ENCODE measurements around the gene VEGFB. TPM values are rescaled to one million over a fixed set of nuclear protein-coding genes. Genes with fewer than 3 reads are reported as not detected.

VEGFB gene
- total and polyA plus RNA-seq, 5 donors: 290 to 377 (median 341) TPM

DNA sequence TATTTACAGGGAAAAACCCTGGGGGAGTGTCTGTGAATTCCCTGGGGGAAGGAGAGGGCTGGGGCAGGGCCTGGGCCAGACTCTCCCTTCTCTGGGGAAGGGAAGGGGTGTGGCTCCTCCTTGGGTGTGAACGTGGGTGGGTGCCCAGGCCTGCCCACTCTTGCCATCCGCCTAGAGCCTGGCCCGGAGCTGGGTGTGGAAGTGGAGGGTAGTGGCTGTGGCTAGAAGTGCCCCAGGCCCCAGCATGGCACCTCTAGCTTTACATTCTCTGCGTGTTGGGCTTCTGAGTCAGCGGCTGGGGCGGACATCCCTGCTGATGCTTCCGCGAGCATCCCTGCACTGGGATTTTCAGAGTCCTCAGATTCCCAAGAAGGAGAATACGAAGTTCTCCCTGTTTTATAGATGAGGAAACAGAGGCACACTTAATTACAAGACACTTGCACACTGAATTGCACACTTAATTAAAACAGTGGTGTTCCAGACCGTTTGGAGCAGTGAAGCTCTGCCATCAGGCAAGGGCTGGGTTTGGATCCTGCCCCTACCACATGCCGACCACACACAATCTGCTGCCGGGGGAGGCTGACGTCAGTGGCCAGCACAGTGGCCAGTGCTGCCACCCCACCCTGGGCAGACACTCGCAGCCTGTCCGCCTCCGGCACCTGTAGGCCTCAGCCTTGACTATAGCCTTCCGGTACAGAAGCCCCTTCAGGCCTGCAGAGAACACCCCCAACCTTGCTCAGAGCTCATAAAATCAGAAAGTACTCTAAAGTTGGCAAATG is 42.5 kb downstream of the VEGFB start:
- DNase-seq (peak in 2 of 3 donors; percentile 52 to 59), ATAC-seq (peak; percentile 15 to 29)
- H3K27ac ChIP-seq (ENCODE audit: low read length): no peak overlapping the region
- H3K9me3 ChIP-seq (ENCODE audit: control insufficient read depth, low read length): no peaks in the 10 kb centered on the region
- WGBS: 77% methylated on average over 17 of the region's 17 CpGs
- no peaks in the 10 kb centered on the region for H3K27me3 ChIP-seq (ENCODE audit: control insufficient read depth, insufficient read depth)
- intact Hi-C loops (cut with DNase I): no loop called here
- H3K4me1 ChIP-seq (ENCODE audit: control insufficient read depth, insufficient read depth, low read length): peaks cover under 1% of the 10 kb centered on the region
- no peak overlapping the region for H3K4me3 ChIP-seq (ENCODE audit: low read length)

DNA sequence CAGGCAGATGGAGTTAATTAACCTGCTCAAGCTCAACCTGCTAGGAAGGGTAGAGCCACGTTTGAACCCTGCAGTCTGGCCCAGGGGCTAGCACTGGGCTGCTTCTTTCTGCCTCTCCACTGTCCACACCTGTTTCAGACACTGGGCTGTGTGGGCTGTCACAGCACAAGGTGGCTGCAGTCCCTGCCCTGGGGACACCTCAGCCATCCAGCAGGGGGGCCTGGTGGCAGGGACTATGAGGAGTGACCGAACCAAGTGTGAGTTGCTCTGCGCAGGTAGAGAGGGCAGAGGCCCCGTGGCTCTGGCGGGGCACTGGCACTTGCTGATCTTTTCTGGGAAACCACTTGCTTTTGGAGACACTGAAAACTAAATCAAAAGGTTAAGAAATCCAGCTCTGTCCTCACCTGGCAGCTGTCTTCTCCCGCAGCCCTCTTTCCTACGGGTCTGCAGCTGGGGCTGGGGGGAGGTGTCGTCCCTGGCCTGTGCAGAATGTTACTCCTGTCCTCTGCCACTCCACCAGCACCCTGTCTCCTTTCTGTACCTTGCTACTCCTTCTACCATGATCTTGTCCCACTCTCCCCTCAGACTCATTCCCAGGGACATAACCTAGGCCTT is 44.3 kb downstream of the VEGFB start:
- intact Hi-C loops (cut with DNase I): no loop called here
- Histone ChIP-seq H3K27me3 (ENCODE audit: control insufficient read depth, insufficient read depth) (no peaks in the 10 kb centered on the region), H3K9me3 (ENCODE audit: control insufficient read depth, low read length) (no peaks in the 10 kb centered on the region), H3K4me1 (ENCODE audit: control insufficient read depth, insufficient read depth, low read length) (peaks cover 3% of the 10 kb centered on the region), H3K27ac (ENCODE audit: low read length) (no peak overlapping the region), H3K4me3 (ENCODE audit: low read length) (no peak overlapping the region)
- WGBS: 80% methylated on average over 8 of the region's 8 CpGs
- peak in 1 of 3 donors; percentile 36 for DNase-seq
- ATAC-seq: no peak

DNA sequence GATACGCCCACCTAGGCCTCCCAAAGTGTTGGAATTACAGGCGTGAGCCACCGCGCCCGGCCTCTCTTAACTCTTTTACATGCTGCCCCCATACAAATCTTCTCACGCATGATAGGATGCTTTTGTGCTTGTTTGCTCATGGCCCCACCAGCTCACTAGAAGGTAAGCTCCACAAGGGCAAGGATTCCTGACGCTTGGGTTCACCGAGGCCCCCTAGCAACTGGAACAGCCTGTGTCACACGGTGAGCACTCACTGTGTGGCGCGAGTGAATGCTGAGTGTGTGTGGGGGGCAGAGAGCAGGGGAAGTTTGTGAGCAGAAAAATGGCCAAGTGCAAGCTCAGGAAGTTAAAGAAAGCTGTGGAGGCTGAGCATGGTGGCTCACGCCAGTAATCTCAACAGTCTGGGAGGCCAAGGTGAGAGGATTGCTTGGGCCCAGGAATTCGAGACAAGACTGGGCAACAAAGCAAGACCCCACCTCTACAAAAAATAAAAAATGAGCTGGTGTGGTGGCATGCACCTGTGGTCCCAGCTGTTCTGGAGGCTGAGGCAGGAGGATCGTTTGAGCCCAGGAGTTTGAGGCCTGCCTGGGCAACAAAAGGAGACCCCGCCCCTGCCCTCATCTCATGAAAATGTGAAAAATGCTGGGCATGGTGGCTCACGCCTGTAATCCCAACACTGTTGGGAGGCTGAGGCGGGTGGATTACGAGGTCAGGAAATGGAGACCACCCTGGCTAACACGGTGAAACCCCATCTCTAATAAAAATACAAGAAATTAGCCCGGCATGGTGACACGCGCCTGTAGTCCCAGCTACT is 47.8 kb downstream of the VEGFB start:
- Histone ChIP-seq H3K4me1 (ENCODE audit: control insufficient read depth, insufficient read depth, low read length) (peaks cover 7% of the 10 kb centered on the region), H3K9me3 (ENCODE audit: control insufficient read depth, low read length) (no peaks in the 10 kb centered on the region), H3K4me3 (ENCODE audit: low read length) (no peak overlapping the region), H3K27ac (ENCODE audit: low read length) (no peak overlapping the region), H3K27me3 (ENCODE audit: control insufficient read depth, insufficient read depth) (no peaks in the 10 kb centered on the region)
- no peak for ATAC-seq
- 95% methylated on average over 22 of the region's 22 CpGs for WGBS
- intact Hi-C loops (cut with DNase I): no loop called here
- DNase-seq: peak in 1 of 3 donors; percentile 33

DNA sequence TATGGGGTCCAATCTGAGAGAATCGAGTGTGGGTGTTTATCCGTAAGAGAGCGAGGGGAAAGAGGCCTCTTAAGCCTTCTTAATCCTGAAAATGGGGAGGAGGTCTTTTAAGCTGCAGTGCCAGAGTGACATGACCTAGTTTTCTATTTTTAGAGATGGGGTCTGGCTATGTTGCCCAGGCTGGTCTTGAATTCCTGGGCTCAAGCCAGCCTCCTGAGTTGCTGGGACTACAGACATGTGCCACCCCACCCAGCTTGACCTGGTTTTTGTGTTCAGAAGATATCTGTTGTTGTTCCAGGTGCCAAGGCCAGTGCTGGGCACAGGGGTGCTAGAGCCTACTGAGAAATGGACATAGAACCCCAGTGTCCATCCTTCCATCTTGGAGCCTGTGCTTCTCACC is 48.7 kb downstream of the VEGFB start:
- H3K4me3 ChIP-seq (ENCODE audit: low read length): no peak overlapping the region
- ATAC-seq (no peak), DNase-seq (peak in 1 of 3 donors; percentile 38)
- no peaks in the 10 kb centered on the region for H3K9me3 ChIP-seq (ENCODE audit: control insufficient read depth, low read length)
- intact Hi-C loops (cut with DNase I): no loop called here
- WGBS: 96% methylated on average over 3 of the region's 3 CpGs
- H3K27ac ChIP-seq (ENCODE audit: low read length): no peak overlapping the region
- no peaks in the 10 kb centered on the region for H3K27me3 ChIP-seq (ENCODE audit: control insufficient read depth, insufficient read depth)
- H3K4me1 ChIP-seq (ENCODE audit: control insufficient read depth, insufficient read depth, low read length): peaks cover 7% of the 10 kb centered on the region

DNA sequence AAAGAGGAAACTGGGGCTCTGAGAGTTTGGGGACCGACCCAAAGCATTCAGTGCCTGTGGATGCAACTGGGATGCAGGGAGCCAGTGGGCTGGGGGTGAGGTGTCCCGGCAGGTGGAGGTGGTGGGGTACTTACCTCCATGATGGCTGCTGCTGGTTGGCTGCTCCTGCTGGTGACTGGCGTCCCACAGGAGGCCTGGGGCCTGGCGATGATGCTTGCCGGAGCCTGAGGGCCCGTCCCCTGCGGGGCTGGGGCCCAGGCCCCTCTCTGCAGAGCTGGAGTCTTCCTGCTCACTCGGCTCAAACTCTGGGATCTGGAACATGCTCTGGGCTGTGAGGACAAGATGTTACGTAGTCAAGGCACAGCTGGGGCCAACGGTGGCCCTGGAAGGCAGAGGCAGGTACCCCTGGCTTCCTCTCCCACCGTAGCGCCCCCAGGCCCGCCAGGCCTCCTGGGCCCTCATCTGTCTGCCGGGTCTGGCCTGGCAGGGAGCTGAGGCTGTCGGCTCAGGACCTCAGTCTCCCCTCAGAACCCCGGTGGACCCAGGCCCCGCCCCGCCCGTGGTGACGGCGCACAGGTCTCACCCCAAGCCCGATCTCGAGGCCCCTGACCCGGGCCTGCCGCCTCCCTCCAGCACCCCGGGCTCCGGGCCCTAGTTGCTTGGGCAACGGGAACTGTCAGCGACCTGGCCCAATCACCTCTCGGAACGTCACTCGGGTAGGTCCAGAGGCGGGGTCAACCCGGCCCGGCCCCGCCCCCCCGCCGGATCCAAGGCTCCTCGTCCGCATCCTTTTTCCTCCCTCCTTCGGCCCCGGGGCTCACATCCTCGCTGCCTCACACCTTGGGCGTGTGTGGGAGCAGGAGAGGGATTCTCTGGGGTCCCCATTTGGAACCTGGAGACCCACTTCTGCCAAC is 49.9 kb downstream of the VEGFB start, which contains the start of gene BAD:
BAD (minus strand) TSS at position 618 of the 914 bp plus-strand sequence; CDS start at position 321, 297 bp downstream.
- Histone ChIP-seq H3K27ac (ENCODE audit: low read length) (peak within 1 kb of the TSS; percentile 84), H3K4me3 (ENCODE audit: low read length) (peak within 1 kb of the TSS; percentile 84), H3K4me1 (ENCODE audit: control insufficient read depth, insufficient read depth, low read length) (peaks cover 7% of the 10 kb centered on the region), H3K27me3 (ENCODE audit: control insufficient read depth, insufficient read depth) (no peaks in the 10 kb centered on the region), H3K9me3 (ENCODE audit: control insufficient read depth, low read length) (no peaks in the 10 kb centered on the region)
- DNase-seq: peak; percentile 95 to 98 (median 98)
- ATAC-seq: peak; percentile 92
- 3% methylated on average over 44 of the region's 44 CpGs for WGBS
- intact Hi-C loops (cut with DNase I): no loop called here

DNA sequence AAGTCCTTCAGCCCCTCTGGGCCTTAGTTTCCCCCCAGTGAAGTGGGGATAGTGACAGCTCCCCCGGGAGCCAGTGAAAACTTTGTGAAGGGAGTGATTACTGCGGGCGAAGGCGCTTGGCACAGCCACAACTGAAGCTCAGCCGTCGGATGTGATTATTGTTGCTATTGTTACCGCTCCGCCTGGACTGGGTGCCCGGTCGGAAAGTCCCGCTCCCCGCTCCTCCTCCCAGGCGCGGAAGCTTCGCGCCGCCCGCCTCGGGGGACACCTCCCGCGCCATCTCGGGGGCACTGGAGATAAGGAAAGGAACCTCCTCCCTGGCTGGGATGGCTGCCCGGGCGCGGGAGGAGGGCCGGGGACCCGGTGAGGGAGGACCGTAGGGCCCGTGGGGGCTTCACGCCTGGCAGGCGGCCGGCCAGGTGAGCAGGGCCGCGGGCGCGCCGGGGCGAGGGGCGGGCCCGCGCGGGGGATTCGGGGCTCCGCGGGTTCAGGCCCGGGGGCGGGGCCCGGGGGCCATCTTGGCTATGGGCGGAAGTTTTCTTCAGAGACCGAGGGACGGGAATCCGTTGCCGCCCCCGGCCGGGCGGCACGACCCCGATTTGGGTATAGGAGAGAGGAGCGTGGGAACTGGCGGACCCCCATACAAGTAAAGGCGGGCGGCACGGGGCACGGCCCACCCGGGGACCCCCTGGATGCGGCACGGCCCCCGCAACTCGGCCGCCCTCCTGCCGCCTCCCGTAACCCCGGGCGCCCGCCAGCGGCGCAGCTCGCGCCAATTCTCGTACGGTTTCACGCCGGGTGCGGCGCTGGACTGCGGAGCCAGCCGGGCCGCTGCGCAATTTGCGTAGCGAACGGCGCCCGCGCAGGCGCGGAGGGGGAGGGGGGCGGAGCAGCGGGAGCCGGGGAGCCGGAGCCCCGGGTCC is 50.8 kb downstream of the VEGFB start, which contains the start of gene GPR137:
GPR137 (plus strand) TSS at position 887 of the 923 bp plus-strand sequence. CDS start 677 bp downstream, outside the sequence.
- Histone ChIP-seq H3K4me1 (ENCODE audit: control insufficient read depth, insufficient read depth, low read length) (peaks cover 7% of the 10 kb centered on the region), H3K4me3 (ENCODE audit: low read length) (peak within 1 kb of the TSS; percentile 84), H3K9me3 (ENCODE audit: control insufficient read depth, low read length) (no peaks in the 10 kb centered on the region), H3K27ac (ENCODE audit: low read length) (peak within 1 kb of the TSS; percentile 84), H3K27me3 (ENCODE audit: control insufficient read depth, insufficient read depth) (no peaks in the 10 kb centered on the region)
- under 1% methylated on average over 102 of the region's 102 CpGs for WGBS
- intact Hi-C loops (cut with DNase I): no loop called here
- ATAC-seq: peak; percentile 73
- DNase-seq: peak; percentile 87 to 95 (median 95)

DNA sequence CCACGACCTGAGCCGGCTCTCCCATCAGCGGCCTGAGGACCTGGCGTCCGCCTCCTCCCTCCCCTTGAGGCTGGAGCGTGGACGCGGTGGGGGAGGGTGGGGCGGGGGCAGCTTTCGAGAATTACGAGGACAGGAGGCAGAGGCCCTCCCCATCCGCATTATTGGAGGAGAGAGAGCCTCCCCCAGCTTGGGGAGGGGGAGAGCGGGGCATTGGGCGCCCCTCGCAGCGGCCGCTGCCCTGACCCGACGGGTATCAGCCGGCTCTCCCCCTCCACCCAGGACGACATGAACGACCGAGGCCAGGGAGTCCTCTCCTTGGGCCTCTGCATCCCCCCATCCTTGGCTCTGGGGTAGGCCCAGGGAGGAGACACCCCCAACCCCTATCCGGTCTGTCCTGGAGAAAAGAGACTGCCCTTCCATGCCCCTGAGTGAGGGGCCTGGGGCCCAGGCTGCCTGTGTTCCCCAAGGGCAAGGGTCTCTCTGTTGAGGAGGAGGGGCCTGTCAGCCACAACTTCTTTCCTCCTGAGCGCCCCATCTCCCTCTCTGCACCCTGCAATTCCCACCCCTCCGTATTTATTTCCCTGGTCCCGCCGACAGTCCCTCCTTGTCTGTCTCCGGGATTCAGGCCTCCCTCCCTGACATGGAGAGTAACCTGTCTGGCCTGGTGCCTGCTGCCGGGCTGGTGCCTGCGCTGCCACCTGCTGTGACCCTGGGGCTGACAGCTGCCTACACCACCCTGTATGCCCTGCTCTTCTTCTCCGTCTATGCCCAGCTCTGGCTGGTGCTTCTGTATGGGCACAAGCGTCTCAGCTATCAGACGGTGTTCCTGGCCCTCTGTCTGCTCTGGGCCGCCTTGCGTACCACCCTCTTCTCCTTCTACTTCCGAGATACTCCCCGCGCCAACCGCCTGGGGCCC is 51.8 kb downstream of the VEGFB start:
- WGBS: 26% methylated on average over 40 of the region's 40 CpGs
- ATAC-seq (no peak), DNase-seq (no peak)
- H3K4me1 ChIP-seq (ENCODE audit: control insufficient read depth, insufficient read depth, low read length): peaks cover 7% of the 10 kb centered on the region
- intact Hi-C loops (cut with DNase I): no loop called here
- H3K9me3 ChIP-seq (ENCODE audit: control insufficient read depth, low read length): no peaks in the 10 kb centered on the region
- peak overlapping the region; percentile 84 for H3K4me3 ChIP-seq (ENCODE audit: low read length)
- peak overlapping the region; percentile 37 for H3K27ac ChIP-seq (ENCODE audit: low read length)
- H3K27me3 ChIP-seq (ENCODE audit: control insufficient read depth, insufficient read depth): no peaks in the 10 kb centered on the region

DNA sequence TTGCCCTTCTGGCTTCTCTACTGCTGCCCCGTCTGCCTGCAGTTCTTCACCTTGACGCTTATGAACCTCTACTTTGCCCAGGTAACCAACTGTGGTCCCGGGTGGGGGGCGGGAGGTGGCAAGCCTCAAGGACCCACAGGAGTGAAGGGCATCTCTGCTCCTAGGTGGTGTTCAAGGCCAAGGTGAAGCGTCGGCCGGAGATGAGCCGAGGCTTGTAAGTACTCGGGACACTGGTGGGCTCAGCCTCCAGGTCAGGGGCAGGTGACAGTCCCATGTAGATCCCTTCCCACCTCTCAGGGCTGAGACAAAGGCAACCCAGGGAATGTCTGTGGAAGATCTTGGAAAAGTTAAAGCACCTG is 52.4 kb downstream of the VEGFB start:
- ATAC-seq (no peak), DNase-seq (no peak)
- H3K27ac ChIP-seq (ENCODE audit: low read length): no peak overlapping the region
- 90% methylated on average over 9 of the region's 9 CpGs for WGBS
- no peaks in the 10 kb centered on the region for H3K9me3 ChIP-seq (ENCODE audit: control insufficient read depth, low read length)
- no peaks in the 10 kb centered on the region for H3K27me3 ChIP-seq (ENCODE audit: control insufficient read depth, insufficient read depth)
- peaks cover 8% of the 10 kb centered on the region for H3K4me1 ChIP-seq (ENCODE audit: control insufficient read depth, insufficient read depth, low read length)
- no peak overlapping the region for H3K4me3 ChIP-seq (ENCODE audit: low read length)
- intact Hi-C loops (cut with DNase I): no loop called here

Measured in right cardiac atrium (tissue), 5 donors.